ENCODE data around the gene HAAO.
"Not testable (repeated sequence)": the region's sequence is repeated elsewhere in the genome, so short reads cannot be mapped to it uniquely, and the experiment has no call there.

HAAO gene

DNA sequence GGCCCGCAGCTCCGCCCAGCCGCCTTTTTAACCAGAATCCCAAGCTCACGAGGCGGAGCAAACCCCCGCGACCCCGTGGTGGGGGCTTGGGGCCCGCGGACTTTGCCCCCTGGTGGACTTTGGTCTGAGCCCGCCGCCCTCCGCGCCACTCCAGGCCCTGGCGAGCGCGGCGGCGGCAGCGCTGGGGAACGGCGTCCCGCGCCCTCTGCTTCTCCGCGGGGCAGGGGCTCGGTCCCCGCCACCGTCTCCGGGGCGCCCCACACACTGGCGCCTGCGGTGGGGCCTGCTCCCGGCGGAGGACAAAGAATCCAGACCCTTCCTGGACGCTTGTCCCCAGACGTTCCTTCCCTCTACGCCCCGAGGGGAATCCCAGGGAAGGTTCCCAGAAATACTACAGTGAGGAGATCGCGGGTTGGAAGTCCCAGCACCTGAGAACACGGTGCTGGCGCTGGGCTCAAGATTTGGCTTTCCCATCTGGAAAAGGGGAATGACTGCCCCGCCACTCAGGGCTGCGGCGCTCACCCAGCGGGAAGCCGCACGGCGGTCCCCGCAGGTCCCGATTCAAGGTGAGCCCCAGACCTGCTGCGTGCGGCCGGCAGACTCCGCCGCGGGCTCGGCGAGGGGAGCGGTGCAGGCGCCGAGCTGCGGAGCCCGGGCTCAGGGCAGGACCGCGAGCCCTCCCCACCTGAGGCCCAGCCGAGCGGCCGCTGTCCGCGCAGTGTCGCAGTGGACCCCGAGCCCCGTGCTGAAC lies at the start of gene HAAO:
HAAO (minus strand) TSS at position 1 of the 751 bp plus-strand sequence. CDS start 47 bp downstream, outside the sequence.
- no peak for DNase-seq (ENCODE audit: low read depth in 2 of 2)

DNA sequence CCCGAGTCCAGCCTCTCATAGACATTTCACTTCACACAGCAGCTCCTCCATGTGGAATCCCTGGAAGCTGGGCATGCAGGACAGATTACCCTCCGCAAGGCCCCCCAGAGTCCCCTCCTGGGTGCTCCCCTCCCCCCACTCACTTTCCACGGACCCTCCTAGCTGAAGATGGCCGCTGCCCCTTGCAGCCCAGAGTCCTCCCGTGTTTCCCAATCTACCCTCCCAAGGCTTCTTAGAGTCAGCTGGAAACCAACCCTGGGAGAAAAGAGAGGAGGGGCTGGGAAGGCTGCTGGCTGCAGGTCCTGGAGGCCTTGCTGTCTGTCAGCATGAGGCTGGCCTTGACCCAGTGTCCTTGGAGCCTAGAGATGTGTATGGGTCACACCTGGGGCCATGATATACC lies 49.0 kb upstream of the HAAO start:
- no peak for DNase-seq (ENCODE audit: low read depth in 2 of 2)

DNA sequence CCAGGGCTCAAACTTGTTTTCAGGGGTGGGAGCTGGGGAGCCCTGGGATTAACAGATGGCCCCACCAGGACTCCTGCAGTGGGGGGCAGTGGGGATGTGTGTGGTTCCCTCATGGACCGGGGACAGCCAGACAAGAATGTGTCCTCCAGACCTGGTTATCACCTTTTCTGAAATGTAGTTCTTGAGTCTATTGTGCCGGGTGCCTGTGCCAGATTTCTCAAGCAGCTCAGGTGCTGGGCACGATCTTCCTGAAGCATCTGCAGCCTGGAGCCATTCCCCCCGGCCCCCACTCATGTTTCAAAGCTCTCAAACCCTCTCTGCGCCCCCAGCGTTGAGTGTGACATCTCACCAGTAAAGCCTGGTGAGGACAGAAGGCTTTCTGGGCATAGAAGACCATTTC lies 48.4 kb upstream of the HAAO start:
- no peak for DNase-seq (ENCODE audit: low read depth in 2 of 2)

DNA sequence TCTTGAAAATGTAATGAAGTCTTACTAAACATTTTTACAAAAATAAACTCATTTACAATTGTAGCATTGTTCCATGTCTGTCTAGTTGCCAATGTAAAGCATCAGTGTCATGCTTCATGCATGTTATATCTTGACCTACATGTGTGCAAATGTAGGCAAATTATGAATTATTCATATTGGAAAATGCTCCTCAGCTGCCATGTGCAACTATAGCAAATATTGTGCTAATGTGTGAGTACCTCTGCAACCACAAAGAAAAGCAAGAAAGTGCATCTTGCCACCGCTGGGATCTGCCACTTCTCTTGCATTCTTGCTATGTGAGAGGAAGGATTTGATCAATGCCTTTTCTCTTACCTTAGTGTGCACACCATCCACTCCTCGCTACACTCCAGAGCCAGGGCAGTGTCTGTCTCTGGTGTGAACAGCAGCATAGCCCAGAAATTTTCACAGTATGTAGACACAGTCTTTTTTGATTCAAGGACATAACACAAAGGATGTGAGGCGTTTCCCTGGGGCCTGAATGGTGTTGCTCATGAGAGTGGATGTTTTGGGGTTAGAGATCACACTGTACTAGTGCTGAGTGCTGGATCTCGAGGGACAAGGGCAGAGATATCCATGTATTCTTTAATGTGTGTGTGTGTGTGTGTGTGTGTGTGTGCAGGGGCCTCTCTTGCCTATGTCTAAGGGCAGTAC lies 47.6 kb upstream of the HAAO start:
- no peak for DNase-seq (ENCODE audit: low read depth in 2 of 2)

DNA sequence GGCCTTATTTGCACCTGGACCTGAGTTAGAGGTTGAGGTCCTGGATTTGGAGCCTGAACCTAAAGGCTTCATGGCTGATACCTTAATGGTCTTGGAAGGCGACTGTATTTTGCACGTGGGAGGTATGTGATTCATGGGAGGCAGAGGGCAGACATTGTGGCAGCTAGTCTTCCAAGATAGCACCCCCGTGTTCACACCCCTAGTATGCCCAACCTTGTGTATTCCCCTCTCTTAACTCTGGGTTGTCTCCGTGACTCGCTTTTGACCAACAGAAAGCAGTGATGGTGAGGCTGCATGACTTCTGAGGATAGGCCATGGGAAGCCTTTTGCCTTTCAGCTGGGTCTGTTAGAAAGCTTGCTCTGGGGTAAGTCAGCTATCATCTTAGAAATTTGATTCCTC lies 45.8 kb upstream of the HAAO start:
- no peak for DNase-seq (ENCODE audit: low read depth in 2 of 2)

DNA sequence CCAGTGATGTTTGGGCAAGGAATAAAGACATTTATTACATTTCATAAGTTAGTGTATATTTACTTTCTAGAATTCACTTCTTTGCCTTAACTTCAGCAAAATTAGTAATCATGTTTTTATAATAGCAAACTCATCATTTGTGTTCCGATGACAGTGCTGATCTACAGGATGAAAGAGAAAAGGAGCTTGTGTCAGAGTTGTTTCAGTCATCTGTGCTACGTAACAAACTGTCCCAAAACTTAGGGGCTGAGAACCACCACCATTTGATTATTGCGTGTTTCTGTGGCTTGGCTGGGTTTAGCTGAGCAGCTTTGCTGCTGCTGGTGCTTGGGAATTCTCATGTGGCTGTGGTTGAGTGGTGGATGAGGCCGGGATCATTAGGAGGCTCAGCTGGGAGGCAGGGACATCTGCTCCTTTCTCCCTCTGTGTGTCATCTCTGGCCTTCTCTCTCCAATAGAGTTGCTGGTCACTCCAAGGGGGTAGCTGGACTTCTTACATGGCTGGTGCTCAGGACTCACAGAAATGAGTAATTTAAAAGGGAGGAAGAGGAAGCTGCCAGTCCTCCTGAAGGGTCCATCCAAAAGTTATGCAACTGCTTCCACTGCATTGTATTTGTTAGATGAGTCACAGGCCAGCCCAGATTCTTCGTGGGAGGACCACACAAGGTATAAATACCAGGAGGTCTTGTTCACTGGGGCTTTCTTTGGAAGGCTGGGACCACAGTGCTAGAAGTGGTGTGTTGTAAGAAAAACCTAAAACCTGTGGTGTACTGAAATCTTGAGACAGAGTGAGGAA lies 43.4 kb upstream of the HAAO start:
- no peak for DNase-seq (ENCODE audit: low read depth in 2 of 2)

DNA sequence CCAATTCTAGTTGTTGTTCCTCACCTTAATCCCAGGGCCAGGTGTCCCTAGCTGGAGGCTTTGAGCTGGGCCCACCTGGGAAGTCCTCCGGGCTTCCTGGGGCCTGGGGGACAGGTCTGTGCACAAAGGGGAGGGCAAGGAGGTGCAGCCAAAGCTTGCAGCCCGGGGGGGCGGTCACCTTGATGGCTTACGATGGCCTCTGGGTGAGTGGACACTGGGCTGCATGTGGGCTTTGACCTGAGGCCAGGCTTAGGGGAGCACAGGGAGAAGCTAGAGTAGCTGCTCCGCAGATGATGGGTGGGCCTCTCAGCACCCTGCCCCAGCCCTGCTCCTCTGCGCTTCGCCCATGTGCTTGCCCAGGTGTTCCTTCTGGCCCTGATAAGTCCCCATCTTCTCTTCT lies 41.8 kb upstream of the HAAO start:
- DNase-seq (ENCODE audit: low read depth in 2 of 2) = no peak

DNA sequence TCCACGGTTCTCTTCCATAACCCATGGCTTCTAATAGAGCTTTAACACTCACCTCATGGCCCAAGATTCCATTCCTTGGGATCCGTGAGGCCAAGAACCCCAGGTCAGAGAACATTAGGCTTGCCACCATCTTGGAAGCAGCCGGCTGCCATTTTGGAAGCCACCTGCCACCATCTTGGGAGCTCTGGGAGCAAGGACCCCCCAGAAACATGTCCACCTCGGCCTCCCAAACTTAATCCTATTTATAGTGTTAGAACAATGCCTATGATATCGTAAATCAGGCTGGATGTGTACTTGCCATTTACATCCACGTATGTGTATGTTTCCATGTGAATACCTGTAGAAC lies 39.9 kb upstream of the HAAO start:
- DNase-seq (ENCODE audit: low read depth in 2 of 2) = no peak

DNA sequence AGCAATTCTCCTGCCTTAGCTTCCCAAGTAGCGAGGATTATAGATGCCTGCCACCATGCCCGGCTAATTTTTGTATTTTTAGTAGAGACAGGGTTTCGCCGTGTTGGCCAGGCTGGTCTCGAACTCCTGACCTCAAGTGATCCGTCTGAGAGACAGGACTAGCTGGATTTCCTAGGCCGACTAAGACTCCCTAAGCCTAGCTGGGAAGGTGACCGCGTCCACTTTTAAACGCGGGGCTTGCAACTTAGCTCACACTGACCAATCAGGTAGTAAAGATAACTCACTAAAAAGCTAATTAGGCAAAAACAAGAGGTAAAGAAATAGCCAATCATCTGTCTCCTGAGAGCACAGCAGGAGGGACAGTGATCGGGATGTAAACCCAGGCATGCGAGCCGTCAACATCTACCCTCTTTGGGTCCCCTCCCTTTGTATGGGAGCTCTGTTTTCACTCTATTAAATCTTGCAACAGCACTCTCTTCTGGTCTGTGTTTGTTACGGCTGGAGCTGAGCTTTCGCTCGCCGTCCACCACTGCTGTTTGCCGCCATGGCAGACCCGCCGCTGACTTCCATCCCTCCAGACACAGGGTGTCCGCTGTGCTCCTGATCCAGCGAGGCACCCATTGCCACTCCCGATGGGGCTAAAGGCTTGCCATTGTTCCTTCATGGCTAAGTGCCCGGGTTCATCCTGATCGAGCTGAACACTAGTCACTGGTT lies 39.3 kb upstream of the HAAO start:
- not testable (repeated sequence) for DNase-seq (ENCODE audit: low read depth in 2 of 2)

DNA sequence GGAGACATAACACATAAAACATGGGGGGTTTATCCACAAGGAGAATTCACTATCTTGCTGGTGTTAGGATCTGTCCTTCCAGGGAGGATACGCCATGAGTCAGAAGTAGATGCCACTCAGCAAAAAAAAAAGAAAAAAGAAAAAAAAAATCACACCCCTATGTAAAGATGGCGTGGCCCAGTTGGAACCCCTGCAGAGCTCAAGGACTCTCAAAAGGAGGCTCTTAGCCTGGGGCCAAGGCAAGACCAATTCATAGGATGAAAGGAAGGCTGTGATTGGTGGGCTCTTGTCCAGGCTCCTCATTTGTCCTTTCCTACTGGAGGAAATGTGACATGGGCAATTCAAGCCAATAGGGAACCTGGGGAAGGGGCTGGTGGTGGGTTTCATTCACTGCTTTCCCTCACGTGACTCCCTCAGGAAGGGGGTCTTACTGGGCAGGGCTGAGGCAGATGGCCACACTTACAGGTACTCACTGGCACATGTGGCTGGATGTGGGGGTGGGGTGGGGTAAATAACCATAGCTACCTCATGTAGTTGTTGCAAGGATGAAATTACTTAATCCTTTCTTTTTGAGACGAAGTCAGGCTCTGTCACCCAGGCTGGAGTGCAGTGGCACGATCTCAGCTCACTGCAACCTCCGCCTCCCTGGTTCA lies 38.7 kb upstream of the HAAO start:
- no peak for DNase-seq (ENCODE audit: low read depth in 2 of 2)

DNA sequence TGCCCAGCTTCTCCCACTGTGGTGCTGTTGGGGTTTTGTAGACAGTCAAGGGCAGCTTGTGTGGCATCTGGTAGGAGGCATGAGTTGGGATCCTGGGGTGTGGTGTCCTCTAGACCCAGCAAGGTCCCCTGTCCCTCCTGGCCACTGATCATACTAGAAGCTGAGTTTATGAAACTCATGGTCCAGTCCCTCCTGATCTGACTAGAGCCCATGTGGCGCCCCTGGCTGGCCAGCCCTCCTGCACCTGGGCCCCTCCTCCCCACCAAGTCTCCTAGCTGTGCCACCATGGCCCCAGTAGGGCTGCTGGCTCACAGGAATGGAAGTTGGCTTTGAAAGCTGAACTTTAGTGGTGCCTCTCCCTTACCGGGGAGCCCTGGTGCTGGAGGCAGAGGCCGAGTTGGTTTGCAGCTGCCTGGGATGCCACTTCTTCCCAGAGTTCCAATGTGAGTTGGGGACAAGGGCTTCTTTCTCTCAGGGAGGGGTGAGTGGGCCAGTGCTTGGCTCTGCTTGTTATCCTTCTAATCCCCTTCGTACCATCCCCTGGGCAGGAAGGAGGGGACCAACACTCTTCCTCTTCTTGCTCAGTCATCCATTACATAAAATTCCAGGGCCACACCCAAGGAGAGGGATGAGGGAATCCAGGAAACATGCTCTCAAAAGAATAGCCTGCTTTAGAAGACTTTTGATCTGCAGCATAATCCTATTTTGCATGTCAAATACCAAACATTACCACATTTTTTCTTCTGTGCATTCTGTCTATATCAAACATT lies 37.5 kb upstream of the HAAO start:
- DNase-seq (ENCODE audit: low read depth in 2 of 2) = no peak

DNA sequence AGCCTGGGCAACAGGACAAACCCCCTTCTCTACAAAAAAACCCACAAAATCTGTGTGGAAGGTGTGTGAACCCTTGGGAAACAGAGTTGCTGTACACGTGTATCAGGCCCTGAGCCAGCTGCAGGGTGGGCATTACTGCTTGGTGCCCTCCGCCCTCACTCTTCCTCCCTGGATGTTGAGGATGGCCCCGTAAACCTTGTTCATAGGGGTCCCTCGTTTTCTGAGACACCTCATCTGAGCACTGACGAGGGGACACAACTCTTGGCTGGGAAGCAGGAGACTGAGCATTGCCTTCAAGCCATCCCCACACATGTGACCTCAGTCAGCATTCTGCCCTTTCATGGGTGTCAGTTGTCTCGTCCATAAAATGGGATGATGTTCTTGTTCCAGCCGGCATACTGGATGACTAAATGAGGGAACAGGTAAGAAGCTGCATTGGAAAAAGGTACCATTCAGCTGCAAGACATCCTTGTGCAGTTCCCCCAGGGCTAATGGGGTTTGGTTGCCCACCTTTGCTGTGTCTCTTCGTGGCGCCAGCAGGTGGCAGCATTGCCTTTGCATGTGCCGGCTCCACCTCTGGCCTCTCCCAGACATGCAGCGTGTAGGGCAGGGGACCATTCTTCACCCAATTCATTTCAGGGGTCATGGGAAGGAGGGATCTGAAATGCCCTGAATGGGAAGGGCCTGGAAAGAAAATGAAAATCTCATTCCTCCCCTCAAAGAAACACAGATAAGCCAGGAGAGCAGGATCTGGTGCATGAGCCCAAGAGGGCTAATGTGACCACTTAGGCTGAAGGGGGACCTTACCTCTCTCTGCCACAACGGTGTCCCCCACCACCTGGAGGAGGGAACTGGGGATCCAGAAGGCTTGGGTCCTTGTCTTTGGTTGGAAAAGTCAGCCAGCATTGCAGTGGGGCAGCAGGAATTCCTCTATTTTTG lies 36.4 kb upstream of the HAAO start:
- peak; percentile 50 to 51 for DNase-seq (ENCODE audit: low read depth in 2 of 2)

DNA sequence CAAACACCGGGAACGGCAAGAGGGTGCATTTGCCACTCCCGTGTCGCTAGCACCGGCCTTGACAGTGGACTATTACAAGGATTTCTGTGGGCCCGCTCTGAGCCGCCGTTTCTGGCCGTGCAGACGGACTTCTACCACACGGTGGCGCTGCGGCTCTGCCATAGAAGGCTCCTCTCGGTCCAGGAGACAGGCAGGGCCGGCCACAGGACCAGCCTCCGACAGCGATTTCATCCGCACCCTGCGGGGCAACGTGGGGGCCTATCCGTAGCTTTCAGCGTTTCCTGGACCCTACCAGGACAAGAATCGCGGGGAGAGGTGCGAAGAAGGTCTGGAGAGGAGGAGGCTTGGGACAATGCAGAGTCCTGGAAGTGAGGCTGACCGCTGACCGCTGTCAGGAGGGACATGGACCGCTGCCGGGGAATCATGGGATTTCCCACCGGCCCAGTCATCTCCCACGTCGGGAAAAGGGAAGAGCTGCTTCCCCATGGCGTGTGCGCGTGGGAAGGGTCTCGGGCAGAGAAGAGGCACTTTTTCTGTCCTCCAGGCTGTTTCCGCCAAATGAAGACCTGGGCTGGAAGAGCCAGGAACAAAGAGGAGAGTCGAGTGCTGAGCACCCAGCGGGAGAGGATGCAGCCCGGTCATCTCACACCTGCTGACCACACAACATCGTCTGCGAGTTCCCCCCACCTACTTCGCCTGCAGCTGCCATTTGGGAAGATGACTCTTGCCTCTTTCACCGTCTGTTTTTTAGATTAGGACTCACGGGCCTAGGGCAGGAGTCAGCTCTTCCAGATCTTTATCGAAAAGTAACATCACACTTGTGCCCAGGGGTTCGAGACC lies 35.5 kb upstream of the HAAO start:
- DNase-seq (ENCODE audit: low read depth in 2 of 2) = peak; percentile 68 to 78

DNA sequence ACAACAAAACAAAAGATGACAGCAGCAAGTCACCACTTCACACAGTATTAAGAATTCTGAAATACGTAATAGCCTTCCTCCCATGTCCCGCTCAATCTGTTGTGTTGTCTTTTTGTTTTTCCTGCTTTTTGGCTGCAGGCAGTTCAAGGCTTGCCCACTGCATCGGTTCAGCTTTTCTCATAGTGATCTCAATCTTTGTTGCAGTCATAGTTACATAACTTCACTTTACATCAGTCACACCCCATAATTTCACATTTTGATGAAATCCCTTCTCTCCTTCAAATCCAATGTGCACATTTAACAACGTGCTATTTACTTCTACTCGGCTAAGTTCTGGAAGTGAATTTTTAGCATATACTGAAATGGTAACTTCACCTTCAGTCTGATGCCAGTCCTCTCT lies 33.8 kb upstream of the HAAO start:
- DNase-seq (ENCODE audit: low read depth in 2 of 2) = no peak

DNA sequence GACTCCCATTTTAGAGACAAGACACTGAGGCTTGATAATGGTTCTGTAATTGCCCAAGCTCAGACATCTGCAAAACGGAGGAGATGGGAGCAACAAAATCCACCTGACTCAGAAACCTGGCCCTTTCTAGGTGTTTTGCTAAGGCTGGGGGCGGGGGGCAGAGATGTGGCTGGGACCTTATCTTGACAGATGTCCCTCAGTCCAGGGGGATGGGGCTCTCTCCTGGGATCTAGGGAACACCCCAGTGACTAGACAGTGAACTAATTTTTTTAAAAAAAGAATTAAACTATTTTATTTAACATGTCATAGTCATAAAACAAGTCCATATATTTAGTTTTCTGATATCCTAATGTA lies 32.0 kb upstream of the HAAO start:
- no peak for DNase-seq (ENCODE audit: low read depth in 2 of 2)

DNA sequence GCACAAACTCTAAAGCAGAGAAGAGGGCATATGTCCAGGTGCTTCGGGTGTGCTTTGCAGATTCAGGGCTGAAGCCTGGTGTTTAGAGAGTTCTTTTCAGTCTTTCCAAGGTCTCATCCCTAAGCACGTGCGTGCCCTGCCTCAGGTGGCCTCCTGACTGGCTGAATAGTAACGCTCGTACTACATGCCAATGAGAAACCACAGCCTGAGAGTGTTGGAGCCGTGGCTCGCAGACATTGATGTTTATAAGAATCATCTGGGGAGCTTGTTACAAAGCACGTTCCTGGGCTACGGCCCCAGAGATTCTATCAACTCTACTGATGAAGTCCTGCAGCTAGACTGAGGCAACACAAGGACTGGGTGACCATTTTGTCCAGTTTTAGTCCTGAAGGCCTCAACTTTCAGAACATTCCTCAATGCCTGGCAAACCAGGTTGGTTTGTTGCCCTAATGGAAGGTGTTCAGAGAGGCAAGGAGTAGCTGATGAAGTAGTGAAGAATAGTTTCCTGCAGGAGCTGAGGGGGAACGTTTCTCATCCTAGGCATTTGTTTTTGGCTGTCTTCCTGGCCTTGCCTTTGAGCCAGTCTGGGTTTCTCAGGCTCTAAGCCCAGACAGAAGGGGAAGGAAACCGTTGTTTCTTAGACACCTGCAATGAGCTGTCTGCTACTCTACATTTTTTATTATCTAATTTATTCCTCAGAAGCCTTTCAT lies 31.5 kb upstream of the HAAO start:
- no peak for DNase-seq (ENCODE audit: low read depth in 2 of 2)

DNA sequence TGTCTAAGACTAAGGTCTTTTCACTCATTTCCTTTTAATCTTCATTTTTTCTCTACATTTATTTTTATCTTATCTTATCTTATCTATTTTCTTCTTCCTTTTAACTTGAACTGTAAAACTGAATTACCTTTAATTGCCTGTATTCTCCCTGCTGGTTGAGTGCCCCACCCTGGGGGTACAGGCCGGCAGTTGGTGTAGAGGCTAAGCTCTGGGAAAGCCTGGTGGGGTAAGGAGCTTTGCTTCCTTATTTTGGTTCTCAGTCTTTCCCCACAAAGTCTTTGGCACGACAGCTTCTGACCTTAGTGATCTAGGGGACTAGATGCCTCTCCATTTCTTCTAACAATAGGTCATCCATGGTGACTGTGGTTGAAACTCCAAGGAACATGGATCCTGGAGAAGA lies 26.8 kb upstream of the HAAO start:
- DNase-seq (ENCODE audit: low read depth in 2 of 2) = no peak

DNA sequence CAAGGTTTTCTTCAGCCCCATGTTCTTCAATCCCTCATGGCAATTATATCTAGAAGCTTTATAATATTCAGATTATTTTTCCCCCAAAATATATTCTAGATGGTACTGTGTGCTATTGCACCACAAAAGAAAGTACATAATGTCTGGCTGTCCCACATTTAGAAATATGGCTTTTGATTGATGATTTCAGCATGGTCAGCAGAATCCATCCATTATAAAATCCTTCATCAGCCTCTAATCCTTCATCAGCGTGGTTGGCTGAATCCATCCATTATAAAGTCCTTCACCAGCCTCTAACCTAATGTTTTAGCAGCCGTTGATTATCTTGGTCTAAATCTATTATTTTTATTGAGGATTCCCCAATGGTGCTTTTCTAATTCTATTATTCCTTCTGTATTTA lies 23.3 kb upstream of the HAAO start:
- DNase-seq (ENCODE audit: low read depth in 2 of 2) = no peak

Data from stimulated activated CD4-positive, alpha-beta T cell treated with anti-CD3 and anti-CD28 coated beads, Interleukin-15, amount 100 ng/mL, for 48 hours (primary cell).